GM12878 (cell line): ENCODE results near the gene CD34. TPM values are rescaled to one million over a fixed set of nuclear protein-coding genes. Genes with fewer than 3 reads are reported as not detected.

Experiments
- ATAC-seq: fragments of 200-7000 bp; cut with Tn5 transposase; 3 replicates; pipeline ENCODE4 v1.9.1; 2020; ENCODE audit warnings: mild to moderate bottlenecking, moderate library complexity
- BruUV-seq: library from RNA; stranded (reverse); fragments of 400-500 nt; replicated peaks from 2 replicates; lab custom pipeline; 2021; lab: Mats Ljungman, UMichigan
- CTCF ChIA-PET: fragments of 300-600 bp; sonication (Branson Sonifier 250); formaldehyde crosslinking; extraction: SDS; loops from one replicate; lab custom pipeline; 2021; ENCODE audit warnings: inconsistent platforms; lab: Yijun Ruan, JAX
- POLR2A ChIA-PET: fragments of 350-600 bp; formaldehyde crosslinking; extraction: SDS; loops from one replicate; lab custom pipeline; 2021; ENCODE audit warnings: inconsistent platforms; lab: Charles Lee
- RAD21 ChIA-PET: fragments of 300-600 bp; sonication (Branson Sonifier 250); formaldehyde crosslinking; loops from one replicate; lab custom pipeline; 2023; ENCODE audit warnings: antibody characterized with exemption; ENCODE audit not compliant: unreplicated experiment; lab: Charles Lee
- SMC1A ChIA-PET: fragments of 300-600 bp; sonication (Branson Sonifier 250); formaldehyde crosslinking; loops from one replicate; lab custom pipeline; 2023; ENCODE audit not compliant: unreplicated experiment, uncharacterized antibody; lab: Charles Lee
- DNase-seq: peaks from one replicate; pipeline ENCODE4 v3.0.0-alpha.2; 2011; ENCODE audit warnings: low read depth, low spot score
- FAIRE-seq: peaks from 3 replicates; lab custom pipeline; 2011; peaks lifted over from hg19 to GRCh38; lab: Jason Lieb, UNC
- H2AFZ ChIP-seq: 2 replicates; pipeline ENCODE4 v1.6.0; 2011; ENCODE audit warnings: low read depth, low read length, control low read depth; ENCODE audit not compliant: control insufficient read depth
- H3K27ac ChIP-seq: 2 replicates; pipeline ENCODE4 v1.5.1; 2011; ENCODE audit warnings: control low read depth; ENCODE audit not compliant: control insufficient read depth, insufficient read depth
- H3K27me3 ChIP-seq, 2 experiments: replicated peaks in 1 of 2; 2 replicates each; pipeline versions ENCODE4 v1.6.0 to v1.6.1; 2011; ENCODE audit warnings: low read length in 1 of 2; ENCODE audit not compliant: control insufficient read depth in 2 of 2, insufficient read depth in 2 of 2
- H3K36me3 ChIP-seq, 2 experiments: 2 replicates each; pipeline ENCODE4 v1.5.1; 2011; ENCODE audit warnings: low read length in 1 of 2; ENCODE audit not compliant: control insufficient read depth in 2 of 2, insufficient read depth in 2 of 2
- H3K4me1 ChIP-seq: 2 replicates; pipeline ENCODE4 v1.6.1; 2011; ENCODE audit warnings: mild to moderate bottlenecking, low read length, moderate library complexity, mixed read lengths; ENCODE audit not compliant: control insufficient read depth, insufficient read depth
- H3K4me2 ChIP-seq: 2 replicates; pipeline ENCODE4 v1.6.0; 2011; ENCODE audit warnings: control low read depth; ENCODE audit not compliant: control insufficient read depth, insufficient read depth
- H3K4me3 ChIP-seq: fragments of 200-600 bp; sonication (generic); 2 replicates; pipeline ENCODE4 v1.5.1; 2016
- H3K79me2 ChIP-seq: 2 replicates; pipeline ENCODE4 v1.6.0; 2011; ENCODE audit warnings: low read length; ENCODE audit not compliant: control insufficient read depth, insufficient read depth
- H3K9ac ChIP-seq: 2 replicates; pipeline ENCODE4 v1.8.0; 2011; ENCODE audit warnings: low read length, control low read depth, mixed read lengths; ENCODE audit not compliant: control insufficient read depth, insufficient read depth
- H3K9me3 ChIP-seq: replicated peaks from 3 replicates; pipeline ENCODE4 v1.5.1; 2011; ENCODE audit warnings: mild to moderate bottlenecking, low read length; ENCODE audit not compliant: control insufficient read depth, insufficient read depth
- H4K20me1 ChIP-seq: 2 replicates; pipeline ENCODE4 v1.6.0; 2011; ENCODE audit not compliant: control insufficient read depth, insufficient read depth
- ATF7 ChIP-seq: fragments of 450-650 bp; IDR thresholded peaks from 2 replicates; pipeline ENCODE4 v1.6.1; 2016; ENCODE audit warnings: low read depth, mild to moderate bottlenecking
- CHD1 ChIP-seq: IDR thresholded peaks from 2 replicates; pipeline ENCODE4 v1.6.1; 2012; ENCODE audit warnings: low read depth, low read length, improper control_type of control experiment
- CREM ChIP-seq: IDR thresholded peaks from 2 replicates; pipeline ENCODE4 v1.6.1; 2014; ENCODE audit warnings: antibody characterized with exemption, low read depth
- DPF2 ChIP-seq: fragments of 450-650 bp; IDR thresholded peaks from 2 replicates; pipeline ENCODE4 v1.6.1; 2017; ENCODE audit warnings: mild to moderate bottlenecking
- LARP7 ChIP-seq: fragments of 450-650 bp; IDR thresholded peaks from 2 replicates; pipeline ENCODE4 v1.6.1; 2017; ENCODE audit warnings: mild to moderate bottlenecking
- MTA2 ChIP-seq: fragments of 450-650 bp; IDR thresholded peaks from 2 replicates; pipeline ENCODE4 v1.6.1; 2016; ENCODE audit warnings: low read depth, mild to moderate bottlenecking, moderate library complexity
- NR2C2 ChIP-seq: IDR thresholded peaks from 2 replicates; pipeline ENCODE4 v1.6.1; 2011; ENCODE audit warnings: borderline replicate concordance, low read depth; ENCODE audit not compliant: control insufficient read depth, insufficient read length
- PML ChIP-seq: IDR thresholded peaks from 2 replicates; pipeline ENCODE4 v1.6.1; 2012; ENCODE audit warnings: low read length, inconsistent platforms
- SMARCA5 ChIP-seq: fragments of 450-650 bp; IDR thresholded peaks from 2 replicates; pipeline ENCODE4 v1.6.1; 2017; ENCODE audit warnings: mild to moderate bottlenecking
- WGBS: methylation state at CpG from one replicate; pipeline ENCODE4 v1.1.6; 2016; ENCODE audit warnings: low lambda C conversion rate; ENCODE audit not compliant: insufficient replicate concordance, insufficient coverage; ENCODE audit errors: missing lambda C conversion rate; 5-methylcytosine and 5-hydroxymethylcytosine counted together
- in situ Hi-C: fragments of 300-500 bp; cut with MboI; formaldehyde crosslinking; loops from 9 replicates; pipeline ENCODE4 v1.14.3; 2018; ENCODE audit warnings: mixed read lengths
- intact Hi-C: fragments of 100-400 bp; cut with micrococcal nuclease; formaldehyde crosslinking; loops from one replicate; pipeline ENCODE4 v1.14.2; 2022; ENCODE audit not compliant: unreplicated experiment
- polyA plus RNA-seq, 11 experiments: library from polyadenylated mRNA; depleted of rRNA in 4 of 11; unstranded in 6 of 11; stranded (reverse) in 5 of 11; fragments of >200 nt; fragmentation: Nextera tagmentation in 4 of 11; fragmentation: Illumina TruSeq in 1 of 11; extraction: Ambion mirVana in 4 of 11; extraction: Trizol in 1 of 11; gene quantifications; 1 replicate in 1 of 11; 2 replicates in 10 of 11; pipeline versions ENCODE4 v1.2.1 to v1.2.3, GENCODE V29; 2011 to 2016; ENCODE audit warnings: inconsistent platforms in 2 of 11, missing spikeins in 2 of 11, low read depth in 1 of 11
- total RNA-seq, 4 experiments: library from RNA; depleted of rRNA in 3 of 4; stranded (reverse); fragments of >200 nt in 3 of 4; fragmentation: Illumina TruSeq in 1 of 4; extraction: Trizol in 1 of 4; gene quantifications; 2 replicates each; pipeline versions ENCODE4 v1.2.1 to v1.2.3, GENCODE V29; 2013 to 2021

The CD34 gene
- total and polyA plus RNA-seq, 10 of the 15 experiments (the other 5 are each of a cell fraction or from before 2014, with no cell fraction given): under 0.01 to 0.08 (median 0.02) TPM; not detected in 6

DNA sequence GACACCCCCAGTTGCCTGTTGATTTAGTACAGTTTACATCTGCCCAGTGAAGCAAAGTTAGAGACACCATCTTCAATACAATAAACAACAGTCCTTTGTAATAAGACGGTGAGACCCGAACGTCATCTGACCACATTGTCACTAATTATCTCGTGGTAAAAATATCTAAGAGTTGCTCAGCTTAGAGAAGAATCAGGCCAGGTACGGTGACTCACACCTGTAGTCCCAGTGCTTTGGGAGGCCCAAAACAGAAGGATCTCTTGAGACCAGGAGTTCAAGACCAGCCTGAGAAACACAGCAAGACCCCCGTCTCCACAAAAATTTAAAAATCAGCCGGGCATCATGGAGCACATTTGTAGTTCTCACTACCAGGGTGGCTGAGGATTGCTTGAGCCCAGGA, 53.5 kb downstream of the CD34 start:
- Histone ChIP-seq H3K9ac (no peak overlapping the region), H2AFZ (no peak overlapping the region), H3K4me1 (peaks cover 11% of the 10 kb centered on the region), H3K27ac (no peak overlapping the region), H3K27me3 (no peaks in the 10 kb centered on the region), H3K9me3 (no peaks in the 10 kb centered on the region), H3K4me2 (no peak overlapping the region), H3K4me3 (no peak overlapping the region), H3K36me3 (peaks cover 0 to 10% of the 10 kb centered on the region in 2 experiments; a peak in 2 of 4 replicates), H3K79me2 (no peaks in the 10 kb centered on the region; the same call in 1 of the 2 replicates), H4K20me1 (no peaks in the 10 kb centered on the region)
- SMC1A ChIA-PET: interaction anchor here (1.0 to 21.3 kb wide), 2 partner anchors 9 to 26 kb away, joined by 4 to 444 read pairs; no protein-coding TSS in a partner anchor
- DNase-seq (no peak), ATAC-seq (peak; percentile 48), FAIRE-seq (no peak)
- RAD21 ChIA-PET: interaction anchor here (1.4 kb wide), 1 partner anchor 45 kb away, joined by 3 read pairs; no protein-coding TSS in a partner anchor
- in situ Hi-C loops (no loop called here), intact Hi-C loops (no loop called here)
- POLR2A ChIA-PET: interaction anchor here (0.6 to 22.9 kb wide), 4 partner anchors 11 to 1413 kb away, joined by 3 to 620 read pairs (median 4); no protein-coding TSS in a partner anchor
- 96% methylated on average over 7 of the region's 7 CpGs for WGBS
- BruUV-seq: no TSS peak
- CTCF ChIA-PET: interaction anchor here (1.8 to 2.2 kb wide), 4 partner anchors 11 to 28 kb away, joined by 4 to 7 read pairs (median 6); no protein-coding TSS in a partner anchor
- TF ChIP-seq ATF7 (peak; percentile 25; the same call in 1 of the 2 replicates), LARP7 (no peak), MTA2 (peak; percentile 51; the same call in 1 of the 2 replicates), DPF2 (peak; percentile 36; the same call in 1 of the 2 replicates), CHD1 (no peak), CREM (no peak), SMARCA5 (peak; percentile 57; the same call in 1 of the 2 replicates), PML (no peak), NR2C2 (no peak)
